Measurements from ENCODE around the gene GCNT3.
"Not testable (repeated sequence)": the region's sequence is repeated elsewhere in the genome, so short reads cannot be mapped to it uniquely, and the experiment has no call there.

GRCh38 chr15:59637507-59637906 is 25.9 kb downstream of the GCNT3 start:
- TF ChIP-seq POLR2A, CTCF (IDR thresholded peaks at IDR 0.05): not testable (repeated sequence)

All from testis (tissue), 2 donors.